Activated T-cell treated with anti-CD3 and anti-CD28 coated beads, Interleukin-2, amount 50 U/mL, for 72 hours (primary cell): ENCODE results near the gene ANKRD55. TPM values are rescaled to one million over a fixed set of nuclear protein-coding genes. Genes with fewer than 3 reads are reported as not detected.
"Not testable (repeated sequence)": the region's sequence is repeated elsewhere in the genome, so short reads cannot be mapped to it uniquely, and the experiment has no call there.

Source experiments
- ATAC-seq, 2 donors: fragments of 150-1000 bp; cut with Tn5 transposase; replicated peaks in 1 of 2; 2 replicates each; pipeline ENCODE4 v1.10.0; 2021; ENCODE audit warnings: moderate library complexity in 2 of 2, mild to moderate bottlenecking in 1 of 2
- DNase-seq, 2 donors: peaks; one replicate each; pipeline ENCODE4 v3.0.0; 2021 to 2022; ENCODE audit warnings: mixed read lengths in 1 of 2
- H3K27ac Mint-ChIP-seq: one replicate; pipeline ENCODE4 v1.8.0; 2022; ENCODE audit warnings: mild to moderate bottlenecking, moderate library complexity, mixed read lengths
- H3K27me3 Mint-ChIP-seq: one replicate; pipeline ENCODE4 v1.8.0; 2022; ENCODE audit warnings: low read depth, mixed read lengths
- H3K36me3 Mint-ChIP-seq, 2 donors: one replicate each; pipeline ENCODE4 v1.8.0; 2022; ENCODE audit warnings: mixed read lengths in 2 of 2, mild to moderate bottlenecking in 1 of 2; ENCODE audit not compliant: insufficient read depth in 2 of 2
- H3K4me1 Mint-ChIP-seq: one replicate; pipeline ENCODE4 v1.8.0; 2022; ENCODE audit warnings: low read depth, mixed read lengths
- H3K4me3 Mint-ChIP-seq, 2 donors: one replicate each; pipeline ENCODE4 v1.8.0; 2022; ENCODE audit warnings: mild to moderate bottlenecking in 2 of 2, mixed read lengths in 2 of 2, moderate library complexity in 2 of 2
- H3K9me3 Mint-ChIP-seq, 2 donors: one replicate each; pipeline ENCODE4 v1.8.0; 2022; ENCODE audit warnings: mixed read lengths in 2 of 2
- total RNA-seq, 2 donors: library from RNA; stranded (reverse); gene quantifications; one replicate each; pipeline ENCODE4 v1.2.3, GENCODE V29; 2022

ANKRD55 gene
- total RNA-seq, 2 donors from 2014 or later, result 0.74 to 3.4 TPM

DNA sequence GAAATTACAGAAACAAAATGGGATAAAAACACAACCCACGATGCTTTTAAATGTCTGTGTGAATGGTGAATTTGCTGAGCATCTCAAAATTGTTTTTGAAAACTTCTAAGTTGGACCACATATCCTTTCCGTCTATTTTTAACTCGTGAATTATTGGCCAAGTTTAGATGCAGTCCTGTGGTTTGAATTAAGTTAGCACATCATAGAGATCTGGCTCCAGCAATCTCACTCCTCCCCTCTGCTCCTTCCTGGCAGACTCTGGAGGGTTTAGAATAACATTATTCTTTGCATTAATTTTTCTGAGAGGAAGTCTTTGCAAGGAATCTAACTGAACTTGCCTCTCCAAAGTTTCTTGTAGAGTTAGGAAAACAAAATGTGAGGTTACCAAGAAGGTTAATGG lies 14.5 kb upstream of the ANKRD55 start:
- Mint-ChIP-seq H3K4me1 (peaks cover 5% of the 10 kb centered on the region), H3K4me3 (no peak overlapping the region), H3K27me3 (no peaks in the 10 kb centered on the region), H3K36me3 (peaks cover 0 to 5% of the 10 kb centered on the region in 2 donors), H3K9me3 (peaks cover 1 to 2% of the 10 kb centered on the region in 2 donors), H3K27ac (no peak overlapping the region)
- ATAC-seq (no peak), DNase-seq (no peak)

DNA sequence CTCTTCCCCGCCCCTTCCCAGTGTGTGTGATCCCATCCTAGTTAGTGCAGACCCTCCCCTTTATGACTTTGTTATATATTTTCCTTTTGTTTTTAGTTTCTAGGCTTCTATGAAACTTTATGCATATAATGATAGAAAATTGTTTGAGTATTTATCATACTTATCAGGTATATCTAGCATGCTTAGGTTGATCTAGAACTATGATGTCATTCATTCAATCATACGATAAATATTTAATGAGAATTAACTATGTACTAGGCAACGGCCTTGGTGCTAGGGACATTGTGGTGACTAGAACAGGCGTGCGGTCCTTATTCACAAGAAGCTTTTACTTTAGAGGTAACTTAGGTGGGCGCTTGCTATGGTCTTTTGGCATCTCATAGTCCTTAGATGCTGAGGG lies 13.6 kb upstream of the ANKRD55 start:
- ATAC-seq, result no peak
- H3K9me3 Mint-ChIP-seq, result peaks cover 1 to 2% of the 10 kb centered on the region in 2 donors
- H3K4me1 Mint-ChIP-seq, result peaks cover 4% of the 10 kb centered on the region
- H3K27me3 Mint-ChIP-seq, result no peaks in the 10 kb centered on the region
- peaks cover 2 to 5% of the 10 kb centered on the region in 2 donors for H3K36me3 Mint-ChIP-seq
- no peak for DNase-seq
- no peak overlapping the region for H3K4me3 Mint-ChIP-seq
- no peak overlapping the region for H3K27ac Mint-ChIP-seq

DNA sequence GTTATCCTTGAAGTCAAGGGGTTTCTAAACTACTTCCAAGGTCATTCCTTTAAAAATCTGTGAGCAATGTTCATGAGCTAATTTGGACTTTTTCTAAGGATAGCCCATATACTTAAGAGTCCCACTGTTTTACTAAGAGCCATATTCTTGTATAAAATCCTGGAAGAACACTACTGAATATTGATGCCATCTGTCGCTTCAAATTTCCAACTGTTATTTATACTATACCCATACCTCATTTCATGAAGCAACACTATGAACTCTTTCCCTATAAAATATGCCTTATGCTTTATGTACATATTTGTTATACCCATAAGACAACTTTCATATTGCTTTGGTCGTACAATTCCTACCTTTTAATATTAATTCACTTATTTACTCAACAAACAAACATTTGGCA lies 12.4 kb upstream of the ANKRD55 start:
- no peak overlapping the region for H3K4me3 Mint-ChIP-seq
- H3K36me3 Mint-ChIP-seq, result peaks cover 9% of the 10 kb centered on the region in 2 donors
- no peaks in the 10 kb centered on the region for H3K4me1 Mint-ChIP-seq
- H3K27ac Mint-ChIP-seq, result no peak overlapping the region
- H3K27me3 Mint-ChIP-seq, result no peaks in the 10 kb centered on the region
- DNase-seq, result no peak
- peaks cover 8 to 9% of the 10 kb centered on the region in 2 donors for H3K9me3 Mint-ChIP-seq
- no peak for ATAC-seq

DNA sequence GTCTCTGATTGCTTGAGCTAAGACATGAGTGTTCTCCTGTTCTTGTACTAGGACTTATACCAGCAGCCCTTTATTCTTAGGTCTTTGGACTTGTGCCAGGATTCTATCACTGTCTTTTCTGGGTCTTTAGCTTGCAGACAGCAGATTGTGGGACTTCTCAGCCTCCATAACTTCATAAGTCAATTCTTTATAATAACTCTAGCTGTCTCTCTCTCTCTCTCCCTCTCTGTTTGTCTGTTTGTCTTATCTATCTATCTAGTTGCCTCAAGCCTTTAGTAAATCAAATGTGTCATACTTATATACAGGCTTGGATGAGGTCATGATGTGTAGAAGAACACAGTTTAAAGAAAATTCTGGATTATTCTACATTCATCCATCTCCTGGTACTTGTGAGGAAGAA lies 11.5 kb upstream of the ANKRD55 start:
- no peak overlapping the region for H3K4me3 Mint-ChIP-seq
- H3K4me1 Mint-ChIP-seq, result no peaks in the 10 kb centered on the region
- ATAC-seq (no peak), DNase-seq (no peak)
- peaks cover 8 to 9% of the 10 kb centered on the region in 2 donors for H3K9me3 Mint-ChIP-seq
- peaks cover 9% of the 10 kb centered on the region in 2 donors for H3K36me3 Mint-ChIP-seq
- H3K27ac Mint-ChIP-seq, result no peak overlapping the region
- H3K27me3 Mint-ChIP-seq, result no peaks in the 10 kb centered on the region

DNA sequence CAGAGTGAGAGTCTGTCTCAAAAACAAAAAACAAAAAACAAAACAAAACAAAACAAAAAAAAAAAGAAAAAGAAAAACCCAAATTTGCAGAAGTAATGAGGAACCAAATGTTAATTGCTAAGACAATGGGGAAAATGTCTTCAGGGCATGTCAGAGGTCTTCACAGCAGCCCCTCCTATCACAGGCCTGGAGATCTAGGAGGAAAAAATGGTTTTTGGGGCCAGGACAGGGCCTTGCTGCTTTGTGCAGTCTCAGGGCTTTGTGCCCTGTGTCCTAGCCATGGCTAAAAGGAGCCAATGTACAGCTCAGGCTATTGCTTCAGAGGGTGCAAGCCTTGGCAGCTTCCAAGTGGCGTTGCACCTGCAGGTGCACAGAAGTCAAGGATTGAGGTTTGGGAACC lies 9.1 kb upstream of the ANKRD55 start:
- H3K9me3 Mint-ChIP-seq, result peaks cover 10 to 14% of the 10 kb centered on the region in 2 donors
- H3K4me3 Mint-ChIP-seq, H3K27me3 Mint-ChIP-seq, DNase-seq, H3K4me1 Mint-ChIP-seq, H3K36me3 Mint-ChIP-seq, H3K27ac Mint-ChIP-seq, ATAC-seq: not testable (repeated sequence)

DNA sequence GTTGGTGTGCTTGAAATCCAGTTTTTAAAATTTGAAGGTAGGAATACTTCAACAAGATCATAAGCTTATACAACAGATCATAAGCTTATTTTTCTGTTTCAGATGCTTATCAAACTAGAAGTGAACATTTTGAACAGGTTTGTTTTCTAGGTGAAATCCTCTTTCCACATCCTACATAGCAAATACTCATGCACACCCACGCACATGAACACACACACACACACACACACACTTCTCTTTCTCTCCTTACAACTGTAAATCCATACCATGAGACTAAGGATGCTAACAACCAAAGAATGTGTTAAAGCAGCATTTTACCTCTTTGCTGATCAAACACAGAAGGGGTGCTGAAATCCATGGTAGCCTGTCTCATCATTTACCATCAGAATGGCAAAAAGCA lies 592 bp downstream of the ANKRD55 start:
- H3K4me3 Mint-ChIP-seq, result no peak overlapping the region
- no peak for DNase-seq
- no peak for ATAC-seq
- H3K27ac Mint-ChIP-seq, result no peak overlapping the region
- H3K27me3 Mint-ChIP-seq, result peaks cover 5% of the 10 kb centered on the region
- no peaks in the 10 kb centered on the region for H3K9me3 Mint-ChIP-seq
- H3K4me1 Mint-ChIP-seq, result no peaks in the 10 kb centered on the region
- no peaks in the 10 kb centered on the region for H3K36me3 Mint-ChIP-seq

DNA sequence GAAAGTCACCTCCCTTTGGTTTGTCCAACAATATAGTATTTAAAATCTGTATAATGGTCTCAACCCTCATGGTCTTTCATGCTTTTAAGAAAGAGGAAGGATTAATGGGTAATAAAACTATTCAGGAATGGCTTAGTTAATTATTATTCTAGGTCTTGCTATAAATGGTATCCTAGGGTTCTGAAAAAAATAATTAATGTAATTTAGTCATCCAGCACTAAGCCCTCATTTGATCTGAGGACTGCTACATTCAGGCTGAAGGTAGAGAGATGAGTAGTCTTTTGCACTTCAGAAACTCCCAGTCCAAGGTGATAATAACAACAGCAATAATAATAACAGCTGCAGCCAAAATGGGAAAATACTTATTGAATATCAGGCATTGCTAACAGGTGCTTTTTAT lies 2.6 kb downstream of the ANKRD55 start:
- no peak overlapping the region for H3K27ac Mint-ChIP-seq
- no peaks in the 10 kb centered on the region for H3K27me3 Mint-ChIP-seq
- no peak overlapping the region for H3K4me3 Mint-ChIP-seq
- DNase-seq (no peak), ATAC-seq (no peak)
- H3K4me1 Mint-ChIP-seq, result peaks cover 4% of the 10 kb centered on the region
- H3K9me3 Mint-ChIP-seq, result peaks cover 0 to 2% of the 10 kb centered on the region in 2 donors
- H3K36me3 Mint-ChIP-seq, result no peaks in the 10 kb centered on the region

DNA sequence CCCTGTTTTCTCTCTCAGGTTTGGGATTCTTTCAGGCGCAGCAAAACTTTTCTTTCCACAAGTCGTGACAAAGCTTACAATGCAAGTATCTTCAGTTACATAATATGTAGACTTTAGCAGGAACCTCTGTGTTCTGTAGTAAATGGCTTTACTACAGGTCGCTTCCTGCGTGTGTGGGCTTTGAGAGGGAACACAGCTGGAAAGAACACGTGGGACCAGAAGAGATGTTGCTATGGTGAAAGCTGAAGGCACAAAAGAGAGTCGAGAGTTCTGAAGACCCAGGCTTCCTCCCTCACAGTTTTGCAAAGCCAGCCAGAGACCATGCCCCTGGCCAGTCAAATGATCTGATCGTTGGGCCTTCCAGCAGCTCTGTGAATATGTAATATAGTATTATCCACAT lies 4.0 kb downstream of the ANKRD55 start:
- DNase-seq, result no peak
- H3K27me3 Mint-ChIP-seq, result no peaks in the 10 kb centered on the region
- peaks cover 3 to 5% of the 10 kb centered on the region in 2 donors for H3K9me3 Mint-ChIP-seq
- no peak for ATAC-seq
- peaks cover 4% of the 10 kb centered on the region for H3K4me1 Mint-ChIP-seq
- H3K36me3 Mint-ChIP-seq, result peaks cover 3 to 4% of the 10 kb centered on the region in 2 donors
- no peak overlapping the region for H3K27ac Mint-ChIP-seq
- H3K4me3 Mint-ChIP-seq, result no peak overlapping the region

DNA sequence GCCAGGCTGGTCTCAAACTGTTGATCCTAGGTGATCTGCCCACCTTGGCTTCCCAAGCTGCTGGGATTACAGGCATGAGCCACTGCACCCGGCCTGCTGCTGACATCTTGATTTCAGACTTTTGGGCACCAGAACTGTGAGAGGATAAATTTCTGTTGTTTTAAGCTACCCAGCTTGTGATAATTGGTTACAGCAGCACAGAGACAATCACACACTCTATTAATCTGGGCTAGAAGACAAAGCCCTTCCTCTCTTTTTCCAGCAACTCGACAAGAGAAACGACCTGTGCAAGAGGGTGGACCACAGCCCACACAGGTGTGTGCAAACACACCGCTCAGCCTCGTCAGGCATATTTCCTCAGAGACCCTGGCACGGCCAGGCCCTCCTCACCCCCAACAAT lies 4.5 kb downstream of the ANKRD55 start:
- Mint-ChIP-seq H3K27me3 (no peaks in the 10 kb centered on the region), H3K4me3 (no peak overlapping the region), H3K27ac (no peak overlapping the region), H3K4me1 (peaks cover 4% of the 10 kb centered on the region), H3K36me3 (peaks cover 4 to 5% of the 10 kb centered on the region in 2 donors), H3K9me3 (peaks cover 4 to 6% of the 10 kb centered on the region in 2 donors)
- DNase-seq, result no peak
- ATAC-seq, result no peak

DNA sequence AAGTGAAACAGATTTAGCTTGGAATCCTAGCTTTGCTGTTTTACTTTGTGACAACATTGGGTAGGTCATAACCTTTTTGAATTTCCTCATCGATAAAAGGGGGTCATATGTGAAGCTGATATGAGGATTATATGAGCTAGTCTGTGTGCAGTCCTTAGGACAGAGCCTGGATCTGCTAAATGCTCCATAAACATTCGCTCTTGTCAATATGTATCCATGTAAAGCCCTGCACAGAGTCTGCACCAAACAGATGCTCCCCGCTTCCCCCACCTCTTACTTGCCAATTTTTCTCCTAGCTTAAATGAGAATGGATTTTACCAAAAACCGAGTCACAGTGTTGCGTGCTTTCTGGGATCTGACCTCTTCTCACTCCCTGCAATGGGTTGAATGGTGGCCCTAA lies 5.4 kb downstream of the ANKRD55 start:
- no peak for ATAC-seq
- DNase-seq, result no peak

DNA sequence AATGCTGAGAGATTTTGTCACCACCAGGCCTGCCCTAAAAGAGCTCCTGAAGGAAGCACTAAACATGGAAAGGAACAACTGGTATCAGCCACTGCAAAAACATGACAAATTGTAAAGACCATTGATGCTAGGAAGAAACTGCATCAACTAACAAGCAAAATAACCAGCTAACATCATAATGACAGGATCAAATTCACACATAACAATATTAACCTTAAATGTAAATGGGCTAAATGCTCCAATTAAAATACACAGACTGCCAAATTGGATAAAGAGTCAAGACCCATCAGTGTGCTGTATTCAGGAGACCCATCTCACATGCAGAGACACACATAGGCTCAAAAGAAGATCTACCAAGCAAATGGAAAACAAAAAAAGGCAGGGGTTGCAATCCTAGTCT lies 9.8 kb downstream of the ANKRD55 start:
- H3K27me3 Mint-ChIP-seq, H3K4me3 Mint-ChIP-seq, DNase-seq, H3K27ac Mint-ChIP-seq, H3K4me1 Mint-ChIP-seq, ATAC-seq: not testable (repeated sequence)
- Mint-ChIP-seq H3K9me3 (peaks cover 15 to 16% of the 10 kb centered on the region in 2 donors), H3K36me3 (peaks cover 18 to 24% of the 10 kb centered on the region in 2 donors)

More for the DNA sequence above, 5.4 kb downstream of the ANKRD55 start:
- Mint-ChIP-seq H3K4me1 (peaks cover 4% of the 10 kb centered on the region), H3K36me3 (peaks cover 5 to 6% of the 10 kb centered on the region in 2 donors), H3K27me3 (no peaks in the 10 kb centered on the region), H3K9me3 (peaks cover 6% of the 10 kb centered on the region in 2 donors), H3K4me3 (no peak overlapping the region), H3K27ac (no peak overlapping the region)

DNA sequence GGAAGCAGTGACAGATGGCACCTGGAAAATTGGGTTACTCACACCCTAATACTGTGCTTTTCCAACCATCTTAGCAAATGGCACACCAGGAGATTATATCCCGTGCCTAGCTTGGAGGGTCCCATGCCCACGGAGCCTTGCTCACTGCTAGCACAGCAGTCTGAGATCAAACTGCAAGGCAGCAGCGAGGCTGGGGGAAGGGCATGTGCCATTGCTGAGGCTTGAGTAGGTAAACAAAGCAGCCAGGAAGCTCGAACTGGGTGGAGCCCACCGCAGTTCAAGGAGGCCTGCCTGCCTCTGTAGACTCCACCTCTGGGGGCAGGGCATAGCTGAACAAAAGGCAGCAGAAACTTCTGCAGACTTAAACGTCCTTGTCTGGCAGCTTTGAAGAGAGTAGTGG lies 11.5 kb downstream of the ANKRD55 start:
- peaks cover 16 to 17% of the 10 kb centered on the region in 2 donors for H3K9me3 Mint-ChIP-seq
- H3K36me3 Mint-ChIP-seq, result peaks cover 18 to 24% of the 10 kb centered on the region in 2 donors
- not testable (repeated sequence) for H3K27ac Mint-ChIP-seq, H3K27me3 Mint-ChIP-seq, H3K4me3 Mint-ChIP-seq, H3K4me1 Mint-ChIP-seq, ATAC-seq, DNase-seq

DNA sequence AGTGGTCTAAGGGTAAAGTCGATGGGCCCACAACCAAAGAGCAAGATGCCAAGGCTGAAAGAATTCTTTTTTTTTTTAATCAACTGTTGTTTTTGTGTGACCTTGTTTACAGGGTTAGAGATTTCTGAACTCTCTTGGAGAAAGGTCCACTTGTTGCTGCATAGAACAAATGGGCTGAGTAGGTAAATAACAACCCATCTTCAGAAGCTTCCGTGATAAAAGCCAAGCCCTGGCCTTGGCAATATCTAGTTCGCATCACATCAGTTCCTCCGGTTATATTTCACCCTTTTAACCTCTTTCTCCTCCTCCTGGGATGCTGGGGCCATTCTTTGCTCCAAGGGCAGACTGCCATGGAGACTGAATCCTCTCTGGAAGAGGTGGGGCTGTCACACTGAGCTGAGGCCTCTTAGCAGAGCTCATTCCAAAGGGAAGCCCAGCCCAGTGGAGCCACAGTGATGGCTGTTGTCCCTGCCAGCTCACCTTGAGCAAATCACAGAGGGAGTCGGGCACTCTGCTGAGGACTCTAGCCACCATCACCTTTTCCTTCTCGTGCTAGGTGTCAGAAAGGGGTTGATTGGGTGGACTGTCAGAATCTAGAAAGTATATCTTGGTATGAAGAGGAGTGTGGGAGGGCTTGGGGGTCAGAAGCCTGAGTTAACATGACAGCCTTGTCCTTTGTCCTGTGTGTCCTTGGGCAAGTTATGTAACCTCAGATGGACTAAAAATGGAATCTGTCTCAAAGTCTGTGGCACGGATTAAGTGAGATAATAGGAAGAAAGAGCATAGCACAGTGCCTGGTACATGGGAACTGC lies 17.9 kb downstream of the ANKRD55 start:
- no peak overlapping the region for H3K27ac Mint-ChIP-seq
- ATAC-seq (no peak), DNase-seq (no peak)
- peaks cover 4% of the 10 kb centered on the region for H3K4me1 Mint-ChIP-seq
- H3K27me3 Mint-ChIP-seq, result no peaks in the 10 kb centered on the region
- peaks cover 13 to 15% of the 10 kb centered on the region in 2 donors for H3K9me3 Mint-ChIP-seq
- H3K36me3 Mint-ChIP-seq, result peaks cover 10 to 15% of the 10 kb centered on the region in 2 donors
- H3K4me3 Mint-ChIP-seq, result no peak overlapping the region
